Ascending aorta (tissue), 2 donors: ENCODE measurements around the gene LMBRD2. TPM values are rescaled to one million over a fixed set of nuclear protein-coding genes. Genes with fewer than 3 reads are reported as not detected.

Experiments
- DNase-seq, 2 donors: peaks; one replicate each; pipeline ENCODE4 v3.0.0-alpha.2; 2019; ENCODE audit warnings: low spot score in 2 of 2
- H3K27ac ChIP-seq, 2 donors: fragments of 200-600 bp; sonication (generic); one replicate each; pipeline ENCODE4 v1.5.1; 2016 to 2017; ENCODE audit warnings: mild to moderate bottlenecking in 1 of 2
- H3K27me3 ChIP-seq: fragments of 200-600 bp; sonication (generic); one replicate; pipeline ENCODE4 v1.5.1; 2017
- H3K36me3 ChIP-seq, 2 donors: fragments of 200-600 bp; sonication (generic); one replicate each; pipeline ENCODE4 v1.5.1; 2016
- H3K4me1 ChIP-seq, 2 donors: fragments of 200-600 bp; sonication (generic); one replicate each; pipeline ENCODE4 v1.5.1; 2016 to 2017; ENCODE audit warnings: mild to moderate bottlenecking in 1 of 2
- H3K4me3 ChIP-seq, 2 donors: fragments of 200-600 bp; sonication (generic); one replicate each; pipeline ENCODE4 v1.5.1; 2016 to 2017; ENCODE audit warnings: mild to moderate bottlenecking in 1 of 2
- H3K9me3 ChIP-seq, 2 donors: fragments of 200-600 bp; sonication (generic); one replicate each; pipeline ENCODE4 v1.5.1; 2016
- intact Hi-C: fragments of 100-400 bp; cut with DNase I; formaldehyde crosslinking; loops from one replicate; pipeline ENCODE4 v1.15.1; 2023
- total RNA-seq: library from RNA; depleted of rRNA; stranded (reverse); fragments of >200 nt; gene quantifications from one replicate; pipeline ENCODE4 v1.1.0, GENCODE V29; 2016
- TF ChIP-seq, protein P1 (sequence below), 3 experiments: fragments of 200-600 bp in 2 of 3; fragments of 450-650 bp in 1 of 3; sonication (generic) in 2 of 3; IDR thresholded peaks; one replicate each; pipeline ENCODE4 v1.5.1; 2016 to 2019; ENCODE audit warnings: antibody characterized with exemption in 3 of 3, mild to moderate bottlenecking in 1 of 3, moderate library complexity in 1 of 3

LMBRD2 gene
- total RNA-seq, 1 donor from 2014 or later, result 24.5 TPM

DNA sequence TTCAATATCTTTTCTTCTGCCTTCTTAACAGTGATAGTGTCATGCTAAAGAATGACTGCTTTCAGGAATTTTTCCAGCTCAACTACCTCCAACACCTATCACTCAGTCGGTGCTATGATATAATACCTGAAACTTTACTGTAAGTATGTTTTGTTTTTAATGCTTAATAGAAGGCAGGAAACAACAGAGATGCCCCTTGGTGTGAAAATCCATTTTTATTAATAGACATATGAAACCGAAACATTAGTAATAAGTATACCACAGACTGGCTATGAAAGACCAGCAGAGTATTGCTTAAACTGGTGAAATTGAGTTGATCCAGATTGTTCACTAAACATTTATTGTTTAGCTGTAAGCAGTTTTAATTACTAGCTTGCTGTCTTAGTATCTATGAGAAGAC is 25.5 kb upstream of the LMBRD2 start:
- intact Hi-C loops, result loop anchor here (5.0 kb wide), 1 partner anchor 130 kb away; no protein-coding TSS in a partner anchor
- Histone ChIP-seq H3K4me1 (no peaks in the 10 kb centered on the region), H3K9me3 (no peaks in the 10 kb centered on the region), H3K27ac (no peak overlapping the region), H3K36me3 (peaks cover 29 to 53% of the 10 kb centered on the region in 2 donors), H3K27me3 (no peaks in the 10 kb centered on the region), H3K4me3 (no peak overlapping the region)
- no peak for DNase-seq
- TF ChIP-seq, protein P1, sequence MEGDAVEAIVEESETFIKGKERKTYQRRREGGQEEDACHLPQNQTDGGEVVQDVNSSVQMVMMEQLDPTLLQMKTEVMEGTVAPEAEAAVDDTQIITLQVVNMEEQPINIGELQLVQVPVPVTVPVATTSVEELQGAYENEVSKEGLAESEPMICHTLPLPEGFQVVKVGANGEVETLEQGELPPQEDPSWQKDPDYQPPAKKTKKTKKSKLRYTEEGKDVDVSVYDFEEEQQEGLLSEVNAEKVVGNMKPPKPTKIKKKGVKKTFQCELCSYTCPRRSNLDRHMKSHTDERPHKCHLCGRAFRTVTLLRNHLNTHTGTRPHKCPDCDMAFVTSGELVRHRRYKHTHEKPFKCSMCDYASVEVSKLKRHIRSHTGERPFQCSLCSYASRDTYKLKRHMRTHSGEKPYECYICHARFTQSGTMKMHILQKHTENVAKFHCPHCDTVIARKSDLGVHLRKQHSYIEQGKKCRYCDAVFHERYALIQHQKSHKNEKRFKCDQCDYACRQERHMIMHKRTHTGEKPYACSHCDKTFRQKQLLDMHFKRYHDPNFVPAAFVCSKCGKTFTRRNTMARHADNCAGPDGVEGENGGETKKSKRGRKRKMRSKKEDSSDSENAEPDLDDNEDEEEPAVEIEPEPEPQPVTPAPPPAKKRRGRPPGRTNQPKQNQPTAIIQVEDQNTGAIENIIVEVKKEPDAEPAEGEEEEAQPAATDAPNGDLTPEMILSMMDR (IDR thresholded peaks at IDR 0.05), result no peak

DNA sequence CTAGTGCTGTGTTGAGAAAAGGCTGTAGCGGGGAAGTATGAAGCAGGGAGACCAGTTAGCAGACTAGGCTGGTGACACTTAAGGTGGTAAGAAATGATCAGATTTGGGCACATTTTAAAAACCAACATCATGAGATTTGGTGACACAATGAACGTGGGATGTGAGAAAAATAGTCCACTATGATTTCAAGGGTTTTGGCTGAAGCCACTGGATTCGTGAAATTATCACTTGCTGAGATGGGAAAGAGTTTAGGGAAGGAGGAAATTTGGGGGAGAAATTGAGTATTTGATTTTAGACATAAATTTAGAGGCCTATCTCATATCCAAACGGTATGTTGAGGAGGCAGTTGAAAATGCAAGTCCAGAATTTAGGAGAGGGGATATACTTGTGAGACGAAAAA is 23.4 kb upstream of the LMBRD2 start:
- Histone ChIP-seq H3K4me1 (no peaks in the 10 kb centered on the region), H3K27ac (no peak overlapping the region), H3K36me3 (peaks cover 39 to 59% of the 10 kb centered on the region in 2 donors), H3K9me3 (no peaks in the 10 kb centered on the region), H3K4me3 (no peak overlapping the region), H3K27me3 (no peaks in the 10 kb centered on the region)
- DNase-seq, result no peak
- intact Hi-C loops, result loop anchor here (5.0 kb wide), 1 partner anchor 132 kb away; no protein-coding TSS in a partner anchor
- TF ChIP-seq, protein P1 (IDR thresholded peaks at IDR 0.05), result no peak

DNA sequence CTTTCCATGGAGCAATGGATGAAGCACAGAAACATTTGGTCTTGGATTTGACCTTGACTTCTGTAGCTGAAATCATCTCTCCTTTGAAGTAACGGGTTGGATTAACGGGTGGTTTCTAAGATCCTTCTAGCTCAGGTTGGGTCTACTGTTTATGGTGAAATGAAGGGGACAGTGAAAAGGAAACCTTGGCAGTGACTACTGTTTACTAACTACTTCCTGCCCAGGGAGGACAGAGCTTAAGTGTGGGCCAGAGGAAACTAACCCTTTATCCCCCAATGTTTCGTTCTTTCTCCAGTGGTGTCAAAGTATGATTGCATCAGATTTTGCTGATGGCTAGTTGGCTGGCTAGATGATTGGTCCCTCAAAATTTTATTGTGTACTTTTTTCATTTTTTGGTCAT is 22.4 kb upstream of the LMBRD2 start:
- no peak overlapping the region for H3K4me3 ChIP-seq
- H3K4me1 ChIP-seq, result no peaks in the 10 kb centered on the region
- TF ChIP-seq, protein P1 (IDR thresholded peaks at IDR 0.05), result no peak
- no peak overlapping the region for H3K27ac ChIP-seq
- H3K9me3 ChIP-seq, result no peaks in the 10 kb centered on the region
- intact Hi-C loops, result no loop called here
- peaks cover 41 to 60% of the 10 kb centered on the region in 2 donors for H3K36me3 ChIP-seq
- no peaks in the 10 kb centered on the region for H3K27me3 ChIP-seq
- no peak for DNase-seq

DNA sequence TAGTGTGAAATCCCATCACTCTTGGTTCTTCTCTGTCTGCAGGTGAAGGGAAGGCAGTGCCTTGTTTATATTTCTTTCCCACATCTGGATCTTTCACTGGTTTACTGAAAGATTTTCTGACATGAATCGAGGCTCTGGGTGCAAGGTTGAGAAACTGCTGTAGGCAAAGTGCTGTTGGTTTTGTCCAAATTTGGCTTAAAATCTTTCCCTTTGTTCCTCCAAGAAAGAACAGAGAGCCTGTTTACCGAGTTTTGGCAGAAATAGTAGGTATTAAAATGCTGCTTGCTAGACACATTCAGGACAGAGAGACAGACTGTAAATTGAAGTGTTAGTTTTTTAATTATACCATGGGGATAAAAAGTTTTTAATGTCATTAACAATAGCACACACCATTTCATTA is 21.7 kb upstream of the LMBRD2 start:
- Histone ChIP-seq H3K4me3 (no peak overlapping the region), H3K36me3 (peaks cover 42 to 60% of the 10 kb centered on the region in 2 donors), H3K9me3 (no peaks in the 10 kb centered on the region), H3K4me1 (no peaks in the 10 kb centered on the region), H3K27ac (no peak overlapping the region), H3K27me3 (no peaks in the 10 kb centered on the region)
- TF ChIP-seq, protein P1 (IDR thresholded peaks at IDR 0.05), result no peak
- DNase-seq, result no peak
- intact Hi-C loops, result no loop called here

DNA sequence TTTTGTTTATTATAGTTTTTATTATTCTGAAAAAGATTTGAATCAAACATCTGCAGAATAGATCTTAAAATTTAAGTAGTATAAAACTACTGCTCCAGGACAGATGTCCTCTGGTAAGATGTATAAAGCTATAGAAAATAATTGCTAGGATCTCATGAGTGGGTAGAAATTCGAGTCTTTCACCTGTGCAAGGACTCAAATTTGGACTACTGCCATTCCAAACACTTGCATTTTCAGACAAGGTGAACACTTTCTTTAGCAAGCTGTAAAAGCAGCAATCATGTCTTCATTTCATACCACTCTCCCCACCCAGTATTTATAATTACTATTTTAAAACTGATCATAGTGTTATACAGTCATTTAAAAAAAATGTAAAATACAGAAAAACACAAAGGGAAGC is 20.9 kb upstream of the LMBRD2 start:
- DNase-seq, result no peak
- H3K4me1 ChIP-seq, result no peaks in the 10 kb centered on the region
- intact Hi-C loops, result no loop called here
- H3K4me3 ChIP-seq, result no peak overlapping the region
- peaks cover 48 to 67% of the 10 kb centered on the region in 2 donors for H3K36me3 ChIP-seq
- H3K27me3 ChIP-seq, result no peaks in the 10 kb centered on the region
- TF ChIP-seq, protein P1 (IDR thresholded peaks at IDR 0.05), result no peak
- H3K9me3 ChIP-seq, result no peaks in the 10 kb centered on the region
- no peak overlapping the region for H3K27ac ChIP-seq
